PFSK-1 (cell line): ENCODE results near the gene C1QB.

Source experiments
- FOXP2 ChIP-seq: optimal IDR thresholded peaks from 2 replicates; pipeline ENCODE3; 2011; ENCODE audit warnings: borderline replicate concordance, control low read depth, inconsistent platforms; ENCODE audit not compliant: insufficient read depth; ENCODE audit errors: extremely low read length, extremely low read depth
- POLR2AphosphoS5 ChIP-seq: IDR thresholded peaks from 2 replicates; pipeline ENCODE4 v1.6.1; 2012; ENCODE audit warnings: low read depth, mild to moderate bottlenecking, control low read depth, low read length, moderate library complexity
- REST ChIP-seq, 2 experiments: IDR thresholded peaks; 2 replicates each; pipeline versions ENCODE4 v1.6.1 to v1.8.0; 2011 to 2012; ENCODE audit warnings: low read depth in 2 of 2, low read length in 2 of 2, control low read depth in 1 of 2, inconsistent platforms in 1 of 2, mild to moderate bottlenecking in 1 of 2, moderate library complexity in 1 of 2; ENCODE audit not compliant: insufficient read depth in 1 of 2
- SIN3A ChIP-seq: IDR thresholded peaks from 2 replicates; pipeline ENCODE4 v1.6.1; 2012; ENCODE audit warnings: mild to moderate bottlenecking, low read length, moderate library complexity, borderline replicate concordance; ENCODE audit not compliant: insufficient read depth
- TAF1 ChIP-seq: IDR thresholded peaks from 2 replicates; pipeline ENCODE4 v1.6.1; 2012; ENCODE audit warnings: low read length, control low read depth, borderline replicate concordance; ENCODE audit not compliant: insufficient read depth

GRCh38 chr1:22661880-22662279, 8.8 kb downstream of the C1QB start:
- TF ChIP-seq TAF1 (no peak), POLR2AphosphoS5 (no peak), REST (IDR thresholded peaks at IDR 0.05; ENCODE audit: insufficient read depth in 1 of 2, low read depth in 2 of 2, low read length in 2 of 2) (no peak), FOXP2 (no peak), SIN3A (no peak)
